Stimulated activated memory B cell treated with anti-CD40 and anti-IgM and Interleukin-4, amounts not matched to agents 10 μg/mL and 1 μg/mL and 100 μg/mL, for 72 hours (primary cell): Measurements from ENCODE around the gene TNFAIP8L2.
A peak's percentile ranks its signal among the peaks of the same experiment; 100 is the strongest.

Experiments used
- ATAC-seq: fragments of 150-1000 bp; cut with Tn5 transposase; 2 replicates; pipeline ENCODE4 v1.10.0; 2021
- H3K27ac Mint-ChIP-seq: one replicate; pipeline ENCODE4 v1.8.0; 2022; ENCODE audit warnings: mild to moderate bottlenecking, mixed read lengths
- H3K27me3 Mint-ChIP-seq: one replicate; pipeline ENCODE4 v1.8.0; 2022; ENCODE audit warnings: mixed read lengths
- H3K36me3 Mint-ChIP-seq: one replicate; pipeline ENCODE4 v1.8.0; 2022; ENCODE audit warnings: mixed read lengths
- H3K4me1 Mint-ChIP-seq: one replicate; pipeline ENCODE4 v1.8.0; 2022; ENCODE audit warnings: mixed read lengths
- H3K4me3 Mint-ChIP-seq: one replicate; pipeline ENCODE4 v1.8.0; 2022; ENCODE audit warnings: mild to moderate bottlenecking, moderate library complexity, mixed read lengths
- H3K9me3 Mint-ChIP-seq: one replicate; pipeline ENCODE4 v1.8.0; 2022; ENCODE audit warnings: mixed read lengths

The TNFAIP8L2 gene

GRCh38 chr1:151142411-151143056 lies 13.9 kb upstream of the TNFAIP8L2 start:
- Mint-ChIP-seq H3K36me3 (no peaks in the 10 kb centered on the region), H3K4me1 (peaks cover 18% of the 10 kb centered on the region), H3K27ac (no peak overlapping the region), H3K27me3 (peaks cover 11% of the 10 kb centered on the region), H3K4me3 (no peak overlapping the region), H3K9me3 (no peaks in the 10 kb centered on the region)
- no peak for ATAC-seq

- no peak for ATAC-seq
- Mint-ChIP-seq H3K9me3 (no peaks in the 10 kb centered on the region), H3K27ac (no peak overlapping the region), H3K27me3 (peaks cover 11% of the 10 kb centered on the region), H3K4me1 (peaks cover 18% of the 10 kb centered on the region), H3K4me3 (no peak overlapping the region), H3K36me3 (no peaks in the 10 kb centered on the region)
Observed at GRCh38 chr1:151143057-151143435, 13.4 kb upstream of the TNFAIP8L2 start.

GRCh38 chr1:151143986-151144385 lies 12.5 kb upstream of the TNFAIP8L2 start:
- H3K4me3 Mint-ChIP-seq = no peak overlapping the region
- peaks cover 11% of the 10 kb centered on the region for H3K27me3 Mint-ChIP-seq
- ATAC-seq = no peak
- H3K9me3 Mint-ChIP-seq = no peaks in the 10 kb centered on the region
- no peak overlapping the region for H3K27ac Mint-ChIP-seq
- no peaks in the 10 kb centered on the region for H3K36me3 Mint-ChIP-seq
- H3K4me1 Mint-ChIP-seq = peaks cover 18% of the 10 kb centered on the region

- H3K9me3 Mint-ChIP-seq = no peaks in the 10 kb centered on the region
- H3K36me3 Mint-ChIP-seq = no peaks in the 10 kb centered on the region
- H3K4me3 Mint-ChIP-seq = no peak overlapping the region
- H3K4me1 Mint-ChIP-seq = peaks cover 18% of the 10 kb centered on the region
- peaks cover 11% of the 10 kb centered on the region for H3K27me3 Mint-ChIP-seq
- ATAC-seq = no peak
- H3K27ac Mint-ChIP-seq = no peak overlapping the region
Observed at GRCh38 chr1:151144474-151145303, 11.8 kb upstream of the TNFAIP8L2 start.

- H3K9me3 Mint-ChIP-seq = no peaks in the 10 kb centered on the region
- ATAC-seq = no peak
- H3K36me3 Mint-ChIP-seq = no peaks in the 10 kb centered on the region
- no peak overlapping the region for H3K27ac Mint-ChIP-seq
- peaks cover 18% of the 10 kb centered on the region for H3K4me1 Mint-ChIP-seq
- H3K4me3 Mint-ChIP-seq = peak overlapping the region; percentile 86
- peaks cover 11% of the 10 kb centered on the region for H3K27me3 Mint-ChIP-seq
Observed at GRCh38 chr1:151145304-151146071, 11.0 kb upstream of the TNFAIP8L2 start.

- peak; percentile 14 for ATAC-seq
- H3K27me3 Mint-ChIP-seq = peaks cover 11% of the 10 kb centered on the region
- H3K4me1 Mint-ChIP-seq = peaks cover 18% of the 10 kb centered on the region
- H3K36me3 Mint-ChIP-seq = no peaks in the 10 kb centered on the region
- no peaks in the 10 kb centered on the region for H3K9me3 Mint-ChIP-seq
- H3K27ac Mint-ChIP-seq = peak overlapping the region; percentile 3
- peak overlapping the region; percentile 86 for H3K4me3 Mint-ChIP-seq
Observed at GRCh38 chr1:151146072-151146411, 10.4 kb upstream of the TNFAIP8L2 start.

GRCh38 chr1:151146412-151147131 lies 9.9 kb upstream of the TNFAIP8L2 start, which contains the start of gene SEMA6C:
Gene SEMA6C, minus strand, starts transcription at chr1:151146631. Its CDS starts 4,010 bp downstream, at chr1:151142621.
- Mint-ChIP-seq H3K4me1 (peaks cover 18% of the 10 kb centered on the region), H3K27me3 (peaks cover 11% of the 10 kb centered on the region), H3K9me3 (no peaks in the 10 kb centered on the region), H3K4me3 (peak within 1 kb of the TSS; percentile 86), H3K27ac (peak within 1 kb of the TSS; percentile 3), H3K36me3 (no peaks in the 10 kb centered on the region)
- ATAC-seq = peak; percentile 99

GRCh38 chr1:151147132-151147503 lies 9.3 kb upstream of the TNFAIP8L2 start:
- H3K27me3 Mint-ChIP-seq = peaks cover 11% of the 10 kb centered on the region
- peak overlapping the region; percentile 86 for H3K4me3 Mint-ChIP-seq
- ATAC-seq = no peak
- no peaks in the 10 kb centered on the region for H3K9me3 Mint-ChIP-seq
- peak overlapping the region; percentile 3 for H3K27ac Mint-ChIP-seq
- no peaks in the 10 kb centered on the region for H3K36me3 Mint-ChIP-seq
- peaks cover 16% of the 10 kb centered on the region for H3K4me1 Mint-ChIP-seq

- no peaks in the 10 kb centered on the region for H3K9me3 Mint-ChIP-seq
- H3K4me3 Mint-ChIP-seq = peak overlapping the region; percentile 2
- H3K36me3 Mint-ChIP-seq = no peaks in the 10 kb centered on the region
- peaks cover 11% of the 10 kb centered on the region for H3K27me3 Mint-ChIP-seq
- H3K27ac Mint-ChIP-seq = no peak overlapping the region
- H3K4me1 Mint-ChIP-seq = peaks cover 11% of the 10 kb centered on the region
- ATAC-seq = no peak
Observed at GRCh38 chr1:151147665-151148064, 8.8 kb upstream of the TNFAIP8L2 start.

- peak overlapping the region; percentile 95 for H3K4me3 Mint-ChIP-seq
- peak overlapping the region; percentile 85 for H3K27ac Mint-ChIP-seq
- peaks cover 30% of the 10 kb centered on the region for H3K36me3 Mint-ChIP-seq
- peaks cover 38% of the 10 kb centered on the region for H3K4me1 Mint-ChIP-seq
- H3K9me3 Mint-ChIP-seq = no peaks in the 10 kb centered on the region
- peak; percentile 67 for ATAC-seq
- no peaks in the 10 kb centered on the region for H3K27me3 Mint-ChIP-seq
Observed at GRCh38 chr1:151157067-151157531, 650 bp downstream of the TNFAIP8L2 start.

- peaks cover 30% of the 10 kb centered on the region for H3K36me3 Mint-ChIP-seq
- peaks cover 45% of the 10 kb centered on the region for H3K4me1 Mint-ChIP-seq
Observed at GRCh38 chr1:151158326-151158725, 1.9 kb downstream of the TNFAIP8L2 start.

GRCh38 chr1:151158751-151159251 lies 2.4 kb downstream of the TNFAIP8L2 start:
- Mint-ChIP-seq H3K36me3 (peaks cover 30% of the 10 kb centered on the region), H3K4me3 (no peak overlapping the region), H3K9me3 (no peaks in the 10 kb centered on the region), H3K27ac (peak overlapping the region; percentile 85), H3K4me1 (peaks cover 45% of the 10 kb centered on the region), H3K27me3 (no peaks in the 10 kb centered on the region)
- ATAC-seq = no peak

More at GRCh38 chr1:151158326-151158725, 1.9 kb downstream of the TNFAIP8L2 start:
- no peaks in the 10 kb centered on the region for H3K27me3 Mint-ChIP-seq
- peak overlapping the region; percentile 95 for H3K4me3 Mint-ChIP-seq
- ATAC-seq = no peak
- H3K9me3 Mint-ChIP-seq = no peaks in the 10 kb centered on the region
- peak overlapping the region; percentile 85 for H3K27ac Mint-ChIP-seq

- no peaks in the 10 kb centered on the region for H3K9me3 Mint-ChIP-seq
- peak overlapping the region; percentile 85 for H3K27ac Mint-ChIP-seq
- ATAC-seq = no peak
- H3K4me1 Mint-ChIP-seq = peaks cover 48% of the 10 kb centered on the region
- no peaks in the 10 kb centered on the region for H3K27me3 Mint-ChIP-seq
- peak overlapping the region; percentile 48 for H3K4me3 Mint-ChIP-seq
- peaks cover 30% of the 10 kb centered on the region for H3K36me3 Mint-ChIP-seq
Observed at GRCh38 chr1:151159373-151159772, 2.9 kb downstream of the TNFAIP8L2 start.

GRCh38 chr1:151164732-151165280 lies 8.4 kb downstream of the TNFAIP8L2 start:
- peaks cover 7% of the 10 kb centered on the region for H3K36me3 Mint-ChIP-seq
- peak overlapping the region; percentile 73 for H3K4me3 Mint-ChIP-seq
- peak overlapping the region; percentile 79 for H3K27ac Mint-ChIP-seq
- H3K27me3 Mint-ChIP-seq = no peaks in the 10 kb centered on the region
- H3K4me1 Mint-ChIP-seq = peaks cover 35% of the 10 kb centered on the region
- ATAC-seq = no peak
- no peaks in the 10 kb centered on the region for H3K9me3 Mint-ChIP-seq
